Ovary (tissue), 9 donors: ENCODE data around the gene TIGD2. TPM values are rescaled to one million over a fixed set of nuclear protein-coding genes. Genes with fewer than 3 reads are reported as not detected.

Experiments used
- DNase-seq, 5 donors: peaks; one replicate each; pipeline ENCODE4 v3.0.0-alpha.2; 2019 to 2020
- H3K27ac ChIP-seq, 2 donors: fragments of 200-600 bp; one replicate each; pipeline versions ENCODE4 v1.5.1 to v1.8.0; 2019 to 2022
- H3K27me3 ChIP-seq: fragments of 200-600 bp; one replicate; pipeline ENCODE4 v1.8.0; 2022
- H3K36me3 ChIP-seq: fragments of 200-600 bp; sonication (generic); one replicate; pipeline ENCODE4 v1.5.1; 2019
- H3K4me1 ChIP-seq: one replicate; pipeline ENCODE4 v1.8.1; 2013; ENCODE audit warnings: mild to moderate bottlenecking, moderate library complexity; ENCODE audit not compliant: insufficient read depth
- H3K4me3 ChIP-seq: fragments of 200-600 bp; sonication (generic); one replicate; pipeline ENCODE4 v1.5.1; 2017
- H3K9me3 ChIP-seq, 2 donors: fragments of 200-600 bp in 1 of 2; sonication (generic) in 1 of 2; one replicate each; pipeline versions ENCODE4 v1.5.1 to v1.8.1; 2013 to 2019; ENCODE audit warnings: mild to moderate bottlenecking in 1 of 2, moderate library complexity in 1 of 2
- CTCF ChIP-seq, 3 donors: fragments of 450-650 bp in 2 of 3; fragments of 200-600 bp in 1 of 3; IDR thresholded peaks; one replicate each; pipeline versions ENCODE4 v1.5.1 to v1.8.0; 2016 to 2022; ENCODE audit warnings: antibody characterized with exemption in 3 of 3, mild to moderate bottlenecking in 1 of 3
- EP300 ChIP-seq: sonication (generic); formaldehyde crosslinking; IDR thresholded peaks from one replicate; pipeline ENCODE4 v1.6.1; 2017; ENCODE audit warnings: antibody characterized with exemption
- POLR2A ChIP-seq: fragments of 450-650 bp; IDR thresholded peaks from one replicate; pipeline ENCODE4 v1.6.1; 2017; ENCODE audit warnings: antibody characterized with exemption, mild to moderate bottlenecking, moderate library complexity
- WGBS, 3 donors: extraction: QIAGEN DNeasy Blood & Tissue Kit in 1 of 3; methylation state at CpG; one replicate each; pipeline versions ENCODE4 v1.1.5 to v1.1.7; 2013 to 2017; 5-methylcytosine and 5-hydroxymethylcytosine counted together
- intact Hi-C, 4 donors: fragments of 100-400 bp; cut with DNase I; formaldehyde crosslinking; loops; one replicate each; pipeline versions ENCODE4 v1.11.0 to v1.15.1; 2022 to 2023
- polyA plus RNA-seq, 2 donors: library from polyadenylated mRNA; stranded (reverse); fragments of 200-250 nt in 1 of 2; fragments of 350-450 nt in 1 of 2; fragmentation: Illumina TruSeq in 1 of 2; extraction: RNeasy Lipid Tissue Mini Kit (QIAGEN cat#74804) in 1 of 2; gene quantifications; one replicate each; pipeline ENCODE4 v1.2.3, GENCODE V29; 2013 to 2014
- total RNA-seq, 7 donors: library from RNA; depleted of rRNA in 2 of 7; stranded (reverse); fragments of >200 nt in 2 of 7; fragmentation: NEBNext Ultra II Directional in 3 of 7; extraction: Animal tissue kit (Norgen Biotek cat#: 25700) in 3 of 7; gene quantifications; one replicate each; pipeline versions ENCODE4 v1.1.0 to v1.2.4, GENCODE V29; 2016 to 2023
- donor health status: DM: no; HTN: no; CAD: no; lungs with moderate emphysema.
- donor health status: DM: no; HTN: no; CAD: no.
- donor health status: Bipolar disorder and iron deficiency.
- donor health status: DM: yes; HTN: yes; CAD: no.
- donor health status: DM: no; HTN: no; CAD: no.
- donor health status: DM: yes; HTN: yes; CAD: no.

TIGD2 gene
- total and polyA plus RNA-seq, 9 donors = 1.5 to 4.0 (median 2.4) TPM

GRCh38 chr4:89146196-89146595, 34.9 kb downstream of the TIGD2 start:
- TF ChIP-seq POLR2A (no peak), CTCF (IDR thresholded peaks at IDR 0.05) (no peak), EP300 (no peak)
- DNase-seq = no peak
- no peak overlapping the region for H3K27ac ChIP-seq
- H3K4me1 ChIP-seq = no peaks in the 10 kb centered on the region
- H3K9me3 ChIP-seq = no peaks in the 10 kb centered on the region
- H3K4me3 ChIP-seq = no peak overlapping the region
- WGBS, 3 donors = 91 to 96% (median 93%) methylated on average over 2 of the region's 2 CpGs
- H3K36me3 ChIP-seq = no peaks in the 10 kb centered on the region
- intact Hi-C loops = no loop called here
- no peaks in the 10 kb centered on the region for H3K27me3 ChIP-seq

- DNase-seq = no peak
- Histone ChIP-seq H3K9me3 (no peaks in the 10 kb centered on the region), H3K4me1 (no peaks in the 10 kb centered on the region), H3K36me3 (no peaks in the 10 kb centered on the region), H3K27me3 (no peaks in the 10 kb centered on the region), H3K27ac (no peak overlapping the region), H3K4me3 (no peak overlapping the region)
- intact Hi-C loops = no loop called here
- TF ChIP-seq POLR2A = no peak
- WGBS, 3 donors = 82 to 92% (median 89%) methylated on average over 2 of the region's 2 CpGs
Measured at GRCh38 chr4:89152972-89153371, 41.6 kb downstream of the TIGD2 start.

- DNase-seq = no peak
- intact Hi-C loops = no loop called here
- 82 to 90% (median 86%) methylated on average over 12 of the region's 12 CpGs for WGBS, 3 donors
Measured at GRCh38 chr4:89156174-89156914, 45.0 kb downstream of the TIGD2 start.

GRCh38 chr4:89157488-89158024, 46.2 kb downstream of the TIGD2 start:
- Histone ChIP-seq H3K9me3 (no peaks in the 10 kb centered on the region), H3K4me3 (no peak overlapping the region), H3K36me3 (no peaks in the 10 kb centered on the region), H3K27ac (no peak overlapping the region), H3K4me1 (no peaks in the 10 kb centered on the region), H3K27me3 (no peaks in the 10 kb centered on the region)
- intact Hi-C loops = no loop called here
- no peak for DNase-seq
- TF ChIP-seq POLR2A (no peak), CTCF (IDR thresholded peaks at IDR 0.05) (no peak), EP300 (no peak)
- WGBS, 3 donors = 87 to 88% (median 88%) methylated on average over 7 of the region's 7 CpGs

More at GRCh38 chr4:89156174-89156914, 45.0 kb downstream of the TIGD2 start:
- H3K27ac ChIP-seq = no peak overlapping the region
- TF ChIP-seq EP300 = no peak
- no peak for TF ChIP-seq POLR2A
- TF ChIP-seq CTCF (IDR thresholded peaks at IDR 0.05) = no peak
- no peaks in the 10 kb centered on the region for H3K36me3 ChIP-seq
- H3K9me3 ChIP-seq = no peaks in the 10 kb centered on the region
- no peaks in the 10 kb centered on the region for H3K27me3 ChIP-seq
- H3K4me3 ChIP-seq = no peak overlapping the region
- H3K4me1 ChIP-seq = no peaks in the 10 kb centered on the region

GRCh38 chr4:89158884-89159503, 47.7 kb downstream of the TIGD2 start:
- no peak for DNase-seq
- Histone ChIP-seq H3K36me3 (no peaks in the 10 kb centered on the region), H3K4me3 (no peak overlapping the region), H3K27me3 (no peaks in the 10 kb centered on the region), H3K9me3 (no peaks in the 10 kb centered on the region), H3K27ac (no peak overlapping the region), H3K4me1 (no peaks in the 10 kb centered on the region)
- WGBS, 3 donors = 1 to 4% (median 3%) methylated on average over 2 of the region's 2 CpGs
- peak; percentile 36 to 45 (median 42) for TF ChIP-seq CTCF (IDR thresholded peaks at IDR 0.05)
- no peak for TF ChIP-seq EP300
- no peak for TF ChIP-seq POLR2A
- intact Hi-C loops = no loop called here
